Measurements from ENCODE around the gene MOAP1.
A peak's percentile ranks its signal among the peaks of the same experiment; 100 is the strongest.
"Not testable (repeated sequence)": the region's sequence is repeated elsewhere in the genome, so short reads cannot be mapped to it uniquely, and the experiment has no call there.

Gene MOAP1

DNA sequence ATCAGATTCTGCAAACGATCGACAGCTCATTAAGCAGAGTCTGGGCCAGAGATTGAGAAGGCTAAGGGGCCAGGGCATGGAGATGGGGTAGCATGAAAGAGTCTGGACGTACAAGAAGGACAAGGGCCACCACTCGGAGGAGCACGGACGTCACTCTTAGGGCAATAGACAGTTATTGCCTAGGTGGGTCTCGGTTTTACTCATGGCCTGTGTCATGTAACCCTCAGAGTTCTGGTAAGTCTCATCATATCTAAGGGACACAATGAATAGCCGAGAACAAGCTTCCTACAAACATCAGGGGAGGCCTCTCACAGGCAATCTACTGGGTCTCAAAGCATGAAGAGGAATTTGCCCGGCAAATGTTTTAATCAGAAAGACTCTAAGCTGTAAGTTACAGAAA is 38.6 kb downstream of the MOAP1 start:
- no peak for DNase-seq (ENCODE audit: low spot score)

DNA sequence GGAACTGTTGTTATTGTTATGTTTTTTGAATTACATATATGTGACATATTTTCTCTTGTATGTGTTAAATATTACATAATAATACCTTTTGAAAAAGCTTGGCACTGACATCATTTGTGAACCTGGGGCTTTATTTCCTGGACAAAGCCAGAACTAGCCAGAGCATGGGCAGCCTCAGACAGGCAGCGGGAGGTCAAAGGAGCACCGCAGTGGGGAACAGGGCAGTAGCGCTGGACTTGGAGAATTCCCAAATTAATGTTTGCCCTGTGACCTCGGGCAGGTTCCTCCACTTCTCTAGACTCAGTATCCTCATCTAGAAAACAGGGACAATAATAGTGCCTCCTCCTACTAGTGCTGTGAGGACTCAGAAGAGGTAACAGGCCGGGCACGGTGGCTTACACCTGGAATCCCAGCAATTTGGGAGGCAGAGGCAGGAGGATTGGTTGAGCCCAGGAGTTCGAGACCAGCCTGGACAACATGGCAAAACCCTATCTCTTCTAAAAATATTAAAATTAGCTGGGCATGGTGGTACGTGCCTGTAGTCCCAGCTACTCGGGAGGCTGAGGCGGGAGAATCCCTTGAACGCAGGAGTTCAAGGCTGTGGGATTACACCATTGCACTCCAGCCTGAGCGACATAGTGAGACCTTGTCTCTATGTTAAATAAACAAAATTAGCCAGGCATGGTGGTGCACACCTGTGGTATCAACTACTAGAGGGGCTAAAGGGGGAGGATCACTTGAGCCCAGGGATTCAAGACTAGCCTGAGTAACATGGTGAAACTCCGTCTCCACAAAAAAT is 41.6 kb downstream of the MOAP1 start:
- no peak for DNase-seq (ENCODE audit: low spot score)

DNA sequence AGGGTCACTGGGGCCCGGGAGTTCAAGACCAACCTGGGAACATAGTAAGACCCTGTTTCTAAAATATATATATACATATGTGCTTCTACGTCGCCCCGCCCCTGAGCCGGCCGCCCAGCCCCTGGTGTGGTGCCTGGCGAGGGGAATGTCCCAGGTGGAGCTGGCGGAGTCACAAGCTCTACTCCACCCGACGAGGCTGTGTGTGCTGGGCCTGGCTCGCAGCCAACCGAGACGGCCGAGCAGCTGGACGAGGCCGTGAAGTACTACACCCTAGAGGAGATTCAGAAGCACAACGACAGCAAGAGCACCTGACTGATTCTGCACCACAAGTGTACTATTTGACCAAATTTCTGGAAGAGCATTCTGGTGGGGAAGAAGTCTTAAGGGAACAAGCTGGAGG is 46.8 kb downstream of the MOAP1 start:
- DNase-seq (ENCODE audit: low spot score): no peak

DNA sequence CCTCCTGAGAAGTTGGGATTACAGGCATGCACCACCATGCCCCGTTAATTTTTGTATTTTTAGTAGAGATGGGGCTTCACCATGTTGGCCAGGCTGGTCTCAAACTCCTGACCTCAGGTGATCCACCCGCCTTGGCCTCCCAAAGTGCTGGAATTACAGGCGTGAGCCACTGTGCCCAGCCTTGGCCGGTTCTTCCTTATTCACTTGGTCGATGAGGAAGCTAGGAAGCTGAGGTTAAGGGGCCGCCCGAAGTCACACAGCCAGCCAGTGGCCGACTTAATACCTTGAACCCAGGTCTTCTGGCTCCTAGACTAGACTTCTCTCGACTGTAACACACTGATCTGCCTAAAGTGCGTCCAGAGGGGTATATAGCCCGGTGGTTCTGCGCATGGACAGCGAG is 48.2 kb downstream of the MOAP1 start:
- DNase-seq (ENCODE audit: low spot score): not testable (repeated sequence)

DNA sequence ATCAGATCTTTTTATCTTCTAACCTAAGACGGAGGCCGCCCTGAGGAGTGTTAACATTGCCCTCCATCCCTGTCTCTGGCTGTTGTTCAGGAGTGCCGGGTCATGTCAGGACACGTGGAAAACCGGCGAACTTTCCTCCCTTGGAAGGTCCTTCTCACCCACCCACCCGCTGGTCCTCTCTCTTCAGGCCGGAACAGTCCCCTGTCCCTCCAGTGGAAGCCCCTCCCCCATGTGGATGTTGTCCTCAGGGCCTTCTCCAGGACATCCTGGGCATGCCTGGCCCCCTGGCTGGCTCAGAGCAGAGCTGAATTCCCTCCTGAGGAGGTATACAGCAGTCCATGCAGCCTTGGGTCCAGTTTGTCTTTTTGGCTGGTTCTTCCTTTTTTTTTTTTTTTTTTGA is 48.7 kb downstream of the MOAP1 start:
- no peak for DNase-seq (ENCODE audit: low spot score)

DNA sequence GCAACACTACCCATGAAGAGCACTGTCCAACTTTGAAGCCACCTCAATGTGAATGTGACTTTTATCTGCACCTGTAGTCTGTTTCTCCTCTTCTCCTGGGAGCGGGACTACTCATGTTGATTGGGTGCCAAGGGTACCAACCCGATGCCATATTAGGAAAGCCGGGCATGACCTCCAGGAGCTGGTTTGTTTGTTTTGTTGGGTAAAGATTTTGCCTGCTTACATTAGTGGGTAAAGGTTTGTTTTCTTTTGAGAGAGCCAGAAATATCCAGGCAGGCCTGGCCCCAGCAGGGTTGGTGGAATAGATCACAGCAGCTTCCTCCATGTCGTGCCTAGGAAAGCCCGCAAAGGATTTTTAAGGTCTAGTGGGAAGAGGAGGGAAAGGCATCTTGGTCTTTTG is 49.3 kb downstream of the MOAP1 start:
- no peak for DNase-seq (ENCODE audit: low spot score)

DNA sequence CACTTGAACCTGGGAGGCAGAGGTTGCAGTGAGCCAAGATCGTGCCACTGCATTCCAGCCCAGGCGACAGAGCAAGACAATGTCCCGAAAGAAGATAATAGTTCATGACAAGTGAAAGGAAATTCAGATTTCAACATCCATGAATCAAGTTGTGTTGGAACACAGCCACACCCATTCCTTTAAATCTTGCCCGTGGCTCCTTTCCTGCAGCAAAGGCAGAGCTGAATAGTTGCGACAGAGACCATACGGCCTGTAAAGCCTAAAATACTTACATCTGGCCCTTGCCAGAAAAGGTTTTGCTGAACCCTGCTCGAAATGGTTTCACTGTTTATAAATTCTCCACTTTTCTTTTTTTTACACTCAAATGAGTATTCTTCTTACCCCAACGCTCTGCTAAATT is 51.2 kb downstream of the MOAP1 start:
- peak; percentile 50 for DNase-seq (ENCODE audit: low spot score)

DNA sequence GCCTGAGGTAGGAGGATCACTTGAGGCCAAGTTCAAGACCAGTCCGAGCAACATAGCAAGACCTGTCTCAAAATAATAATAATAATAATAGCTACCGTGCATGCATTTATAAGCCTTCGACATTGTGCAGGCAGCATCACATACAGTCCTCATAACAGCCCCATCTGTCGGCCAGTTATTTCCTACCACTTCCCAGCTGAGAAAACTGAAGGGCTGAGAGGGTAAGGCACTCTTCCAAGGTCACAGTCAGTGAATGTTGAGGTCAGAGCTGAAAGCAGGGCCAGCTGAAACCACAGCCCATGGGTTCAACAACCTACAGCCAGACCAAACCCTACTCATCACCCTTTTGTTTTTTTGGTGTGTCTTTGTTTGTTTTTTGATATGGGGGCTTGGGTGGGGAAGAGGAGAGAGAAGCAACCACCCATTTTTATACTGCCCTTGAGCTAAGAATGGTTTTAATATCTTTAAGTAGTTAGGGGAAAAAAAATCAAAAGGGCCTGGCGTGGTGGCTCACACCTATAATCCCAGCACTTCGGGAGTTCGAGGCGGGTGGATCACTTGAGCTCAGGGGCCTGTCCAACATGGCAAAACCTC is 52.1 kb downstream of the MOAP1 start:
- peak; percentile 40 for DNase-seq (ENCODE audit: low spot score)

All from AG08395 (cell line).